ENCODE measurements around the gene ABLIM1. TPM values are rescaled to one million over a fixed set of nuclear protein-coding genes. Genes with fewer than 3 reads are reported as not detected.

Gene ABLIM1
- total RNA-seq, 4 donors from 2014 or later: 152 to 373 (median 209) TPM

- H3K4me3 ChIP-seq: peak overlapping the region in 1 of 4 donors; percentile 85
- peaks cover 0 to 88% (median 50%) of the 10 kb centered on the region in 4 donors for H3K4me1 ChIP-seq
- H3K36me3 ChIP-seq: no peaks in the 10 kb centered on the region
- H3K27me3 ChIP-seq: no peaks in the 10 kb centered on the region
- DNase-seq (ENCODE audit: low spot score in 2 of 2): peak; percentile 75 to 80
- TF ChIP-seq EP300 (IDR thresholded peaks at IDR 0.05): peak; percentile 10 to 81
- TF ChIP-seq POLR2A (IDR thresholded peaks at IDR 0.05): no peak
- WGBS, 2 donors: 15 to 22% methylated on average over 7 of the region's 7 CpGs
- H3K27ac ChIP-seq: peak overlapping the region; percentile 77 to 96 (median 94)
- no peaks in the 10 kb centered on the region for H3K9me3 ChIP-seq
Measured at GRCh38 chr10:114401195-114401791, 256.8 kb downstream of the ABLIM1 start.

GRCh38 chr10:114400091-114400490, 258.0 kb downstream of the ABLIM1 start:
- H3K36me3 ChIP-seq: no peaks in the 10 kb centered on the region
- no peak for DNase-seq (ENCODE audit: low spot score in 2 of 2)
- peak overlapping the region; percentile 75 to 96 (median 90) for H3K27ac ChIP-seq
- H3K4me3 ChIP-seq: peak overlapping the region in 1 of 4 donors; percentile 85
- TF ChIP-seq EP300 (IDR thresholded peaks at IDR 0.05) (no peak), CTCF (IDR thresholded peaks at IDR 0.05) (no peak), POLR2A (IDR thresholded peaks at IDR 0.05) (no peak)
- peaks cover 0 to 96% (median 55%) of the 10 kb centered on the region in 4 donors for H3K4me1 ChIP-seq
- no peaks in the 10 kb centered on the region for H3K9me3 ChIP-seq
- WGBS, 2 donors: 3 to 4% methylated on average over 2 to 3 of the region's 3 CpGs
- H3K27me3 ChIP-seq: no peaks in the 10 kb centered on the region

- DNase-seq (ENCODE audit: low spot score in 2 of 2): no peak
- H3K4me1 ChIP-seq: peaks cover 0 to 96% (median 57%) of the 10 kb centered on the region in 4 donors
- H3K27me3 ChIP-seq: no peaks in the 10 kb centered on the region
- no peaks in the 10 kb centered on the region for H3K36me3 ChIP-seq
- peak overlapping the region; percentile 75 to 96 (median 90) for H3K27ac ChIP-seq
- no peaks in the 10 kb centered on the region for H3K9me3 ChIP-seq
- TF ChIP-seq EP300 (IDR thresholded peaks at IDR 0.05) (no peak), CTCF (IDR thresholded peaks at IDR 0.05) (no peak), POLR2A (IDR thresholded peaks at IDR 0.05) (no peak)
- peak overlapping the region in 1 of 4 donors; percentile 85 for H3K4me3 ChIP-seq
- 29 to 32% methylated on average over 6 of the region's 6 CpGs for WGBS, 2 donors
Measured at GRCh38 chr10:114399576-114399975, 258.5 kb downstream of the ABLIM1 start.

- H3K27me3 ChIP-seq: no peaks in the 10 kb centered on the region
- peaks cover 0 to 99% (median 65%) of the 10 kb centered on the region in 4 donors for H3K4me1 ChIP-seq
- no peaks in the 10 kb centered on the region for H3K36me3 ChIP-seq
- H3K4me3 ChIP-seq: no peak overlapping the region
- TF ChIP-seq EP300 (IDR thresholded peaks at IDR 0.05): no peak
- no peak for TF ChIP-seq POLR2A (IDR thresholded peaks at IDR 0.05)
- TF ChIP-seq CTCF (IDR thresholded peaks at IDR 0.05): no peak
- H3K9me3 ChIP-seq: no peaks in the 10 kb centered on the region
- 46 to 55% methylated on average over 10 of the region's 10 CpGs for WGBS, 2 donors
- peak overlapping the region; percentile 75 to 96 (median 90) for H3K27ac ChIP-seq
- no peak for DNase-seq (ENCODE audit: low spot score in 2 of 2)
Measured at GRCh38 chr10:114398587-114399331, 259.3 kb downstream of the ABLIM1 start.

- Histone ChIP-seq H3K27me3 (no peaks in the 10 kb centered on the region), H3K36me3 (no peaks in the 10 kb centered on the region), H3K27ac (peak overlapping the region; percentile 75 to 96 (median 90)), H3K9me3 (no peaks in the 10 kb centered on the region), H3K4me1 (peaks cover 0 to 100% (median 73%) of the 10 kb centered on the region in 4 donors), H3K4me3 (peak overlapping the region in 3 of 4 donors; percentile 2 to 34 (median 32))
- no peak for DNase-seq (ENCODE audit: low spot score in 2 of 2)
- TF ChIP-seq CTCF (IDR thresholded peaks at IDR 0.05): peak in 1 of 5 experiments; percentile 7
- peak in 1 of 2 donors; percentile 21 for TF ChIP-seq POLR2A (IDR thresholded peaks at IDR 0.05)
- TF ChIP-seq EP300 (IDR thresholded peaks at IDR 0.05): peak in 1 of 2 donors; percentile 5
- 5 to 21% methylated on average over 6 of the region's 6 CpGs for WGBS, 2 donors
Measured at GRCh38 chr10:114397651-114398145, 260.4 kb downstream of the ABLIM1 start.
